ENCODE results near the gene PTTG2. TPM values are rescaled to one million over a fixed set of nuclear protein-coding genes. Genes with fewer than 3 reads are reported as not detected.

The PTTG2 gene
- total RNA-seq, 2 donors from 2014 or later, result 2.2 to 10.7 TPM

- no peaks in the 10 kb centered on the region for H3K9me3 ChIP-seq
- no peaks in the 10 kb centered on the region for H3K36me3 ChIP-seq
- TF ChIP-seq CTCF (IDR thresholded peaks at IDR 0.05), result no peak
- H3K27ac ChIP-seq, result peak overlapping the region; percentile 93 to 97
- ATAC-seq (ENCODE audit: insufficient number of reproducible peaks, low FRiP score, low read depth) (peak; percentile 2), DNase-seq (ENCODE audit: low spot score) (no peak)
- H3K4me1 ChIP-seq (ENCODE audit: control insufficient read depth in 1 of 2, low read depth in 2 of 2), result peaks cover 56 to 71% of the 10 kb centered on the region in 2 donors
- peak overlapping the region; percentile 81 for H3K4me3 ChIP-seq
- H3K27me3 ChIP-seq (replicated peaks; ENCODE audit: insufficient read depth), result no peaks in the 10 kb centered on the region
Observed at GRCh38 chr4:37978248-37978924, 18.2 kb downstream of the PTTG2 start.

DNA sequence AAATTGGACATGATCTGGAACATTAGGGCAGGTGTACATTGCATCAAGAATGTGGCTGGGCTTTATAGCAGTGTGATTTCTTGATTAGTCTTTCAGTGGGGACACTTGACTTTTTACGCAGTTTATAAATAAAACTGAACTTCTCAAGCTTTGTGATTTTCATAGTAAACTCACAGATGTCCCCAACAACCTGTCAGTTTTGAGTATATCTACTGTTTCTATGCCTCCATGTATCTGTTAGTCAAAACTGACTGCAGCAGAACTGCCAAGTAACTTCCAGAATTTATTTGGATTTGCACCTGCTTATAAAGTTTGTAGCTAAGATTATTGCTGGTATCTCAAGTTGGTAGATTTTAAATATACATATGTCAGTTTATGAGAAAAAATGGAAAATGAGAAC, 20.0 kb downstream of the PTTG2 start:
- no peak overlapping the region for H3K4me3 ChIP-seq
- no peak for TF ChIP-seq CTCF (IDR thresholded peaks at IDR 0.05)
- no peaks in the 10 kb centered on the region for H3K36me3 ChIP-seq
- H3K4me1 ChIP-seq (ENCODE audit: control insufficient read depth in 1 of 2, low read depth in 2 of 2), result peaks cover 49 to 65% of the 10 kb centered on the region in 2 donors
- no peak overlapping the region for H3K27ac ChIP-seq
- no peaks in the 10 kb centered on the region for H3K27me3 ChIP-seq (replicated peaks; ENCODE audit: insufficient read depth)
- no peaks in the 10 kb centered on the region for H3K9me3 ChIP-seq
- ATAC-seq (ENCODE audit: insufficient number of reproducible peaks, low FRiP score, low read depth), result no peak
- no peak for DNase-seq (ENCODE audit: low spot score)

- no peak for TF ChIP-seq CTCF (IDR thresholded peaks at IDR 0.05)
- H3K27me3 ChIP-seq (replicated peaks; ENCODE audit: insufficient read depth), result no peaks in the 10 kb centered on the region
- no peak for DNase-seq (ENCODE audit: low spot score)
- H3K4me3 ChIP-seq, result no peak overlapping the region
- H3K36me3 ChIP-seq, result no peaks in the 10 kb centered on the region
- no peak for ATAC-seq (ENCODE audit: insufficient number of reproducible peaks, low FRiP score, low read depth)
- H3K9me3 ChIP-seq, result no peaks in the 10 kb centered on the region
- H3K27ac ChIP-seq, result peak overlapping the region; percentile 43 to 59
- peaks cover 46 to 67% of the 10 kb centered on the region in 2 donors for H3K4me1 ChIP-seq (ENCODE audit: control insufficient read depth in 1 of 2, low read depth in 2 of 2)
Observed at GRCh38 chr4:37981425-37981824, 21.2 kb downstream of the PTTG2 start.

- Histone ChIP-seq H3K27ac (peak overlapping the region; percentile 57 to 59), H3K4me3 (no peak overlapping the region), H3K27me3 (replicated peaks; ENCODE audit: insufficient read depth) (no peaks in the 10 kb centered on the region), H3K9me3 (no peaks in the 10 kb centered on the region), H3K4me1 (ENCODE audit: control insufficient read depth in 1 of 2, low read depth in 2 of 2) (peaks cover 41 to 63% of the 10 kb centered on the region in 2 donors), H3K36me3 (no peaks in the 10 kb centered on the region)
- ATAC-seq (ENCODE audit: insufficient number of reproducible peaks, low FRiP score, low read depth) (no peak), DNase-seq (ENCODE audit: low spot score) (no peak)
- no peak for TF ChIP-seq CTCF (IDR thresholded peaks at IDR 0.05)
Observed at GRCh38 chr4:37981844-37982720, 21.9 kb downstream of the PTTG2 start.

DNA sequence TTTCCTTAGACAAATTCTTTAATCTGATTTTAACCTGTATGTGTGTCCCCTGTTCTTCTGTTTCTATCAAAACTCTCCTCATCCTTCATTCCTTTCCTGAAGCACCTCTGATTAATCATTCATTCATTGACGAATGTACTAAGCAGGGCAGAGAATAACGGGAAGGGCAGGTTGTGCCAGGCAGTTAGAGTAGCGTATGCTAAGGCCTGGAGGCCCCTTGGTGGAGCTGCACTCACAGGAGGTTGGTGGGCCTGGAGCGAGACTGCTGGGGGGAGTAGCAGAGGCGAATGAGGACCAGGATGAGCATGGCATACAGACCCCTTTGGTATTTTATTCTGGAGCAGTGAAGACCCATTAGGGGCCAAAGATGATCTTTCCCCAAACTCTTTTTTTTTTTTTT, 22.5 kb downstream of the PTTG2 start:
- no peak overlapping the region for H3K4me3 ChIP-seq
- no peak for DNase-seq (ENCODE audit: low spot score)
- H3K27me3 ChIP-seq (replicated peaks; ENCODE audit: insufficient read depth), result no peaks in the 10 kb centered on the region
- no peaks in the 10 kb centered on the region for H3K9me3 ChIP-seq
- TF ChIP-seq CTCF (IDR thresholded peaks at IDR 0.05), result no peak
- H3K36me3 ChIP-seq, result no peaks in the 10 kb centered on the region
- H3K4me1 ChIP-seq (ENCODE audit: control insufficient read depth in 1 of 2, low read depth in 2 of 2), result peaks cover 41 to 68% of the 10 kb centered on the region in 2 donors
- no peak for ATAC-seq (ENCODE audit: insufficient number of reproducible peaks, low FRiP score, low read depth)
- peak overlapping the region; percentile 57 to 59 for H3K27ac ChIP-seq
